ENCODE data around the gene POLD1. TPM values are rescaled to one million over a fixed set of nuclear protein-coding genes. Genes with fewer than 3 reads are reported as not detected.
A peak's percentile ranks its signal among the peaks of the same experiment; 100 is the strongest.

POLD1 gene
- total and polyA plus RNA-seq, 2 of the 13 experiments (the other 11 are each of a cell fraction or from before 2014, with no cell fraction given) = 17.4 to 54.0 TPM

GRCh38 chr19:50465000-50465399 lies 80.9 kb downstream of the POLD1 start (continued):
- TF ChIP-seq, protein P1, sequence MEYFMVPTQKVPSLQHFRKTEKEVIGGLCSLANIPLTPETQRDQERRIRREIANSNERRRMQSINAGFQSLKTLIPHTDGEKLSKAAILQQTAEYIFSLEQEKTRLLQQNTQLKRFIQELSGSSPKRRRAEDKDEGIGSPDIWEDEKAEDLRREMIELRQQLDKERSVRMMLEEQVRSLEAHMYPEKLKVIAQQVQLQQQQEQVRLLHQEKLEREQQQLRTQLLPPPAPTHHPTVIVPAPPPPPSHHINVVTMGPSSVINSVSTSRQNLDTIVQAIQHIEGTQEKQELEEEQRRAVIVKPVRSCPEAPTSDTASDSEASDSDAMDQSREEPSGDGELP (IDR thresholded peaks at IDR 0.05; ENCODE audit: borderline replicate concordance, low read depth) = peak; percentile 15; the same call in 1 of the 2 replicates
- TF ChIP-seq ZFP1 (CRISPR knock-in tag; IDR thresholded peaks at IDR 0.05) = no peak
- TF ChIP-seq MXD1 (CRISPR knock-in tag; IDR thresholded peaks at IDR 0.05) = 0 out of 2 replicates have a peak, but pooled peaks have one; percentile 25
- TF ChIP-seq, protein P2, sequence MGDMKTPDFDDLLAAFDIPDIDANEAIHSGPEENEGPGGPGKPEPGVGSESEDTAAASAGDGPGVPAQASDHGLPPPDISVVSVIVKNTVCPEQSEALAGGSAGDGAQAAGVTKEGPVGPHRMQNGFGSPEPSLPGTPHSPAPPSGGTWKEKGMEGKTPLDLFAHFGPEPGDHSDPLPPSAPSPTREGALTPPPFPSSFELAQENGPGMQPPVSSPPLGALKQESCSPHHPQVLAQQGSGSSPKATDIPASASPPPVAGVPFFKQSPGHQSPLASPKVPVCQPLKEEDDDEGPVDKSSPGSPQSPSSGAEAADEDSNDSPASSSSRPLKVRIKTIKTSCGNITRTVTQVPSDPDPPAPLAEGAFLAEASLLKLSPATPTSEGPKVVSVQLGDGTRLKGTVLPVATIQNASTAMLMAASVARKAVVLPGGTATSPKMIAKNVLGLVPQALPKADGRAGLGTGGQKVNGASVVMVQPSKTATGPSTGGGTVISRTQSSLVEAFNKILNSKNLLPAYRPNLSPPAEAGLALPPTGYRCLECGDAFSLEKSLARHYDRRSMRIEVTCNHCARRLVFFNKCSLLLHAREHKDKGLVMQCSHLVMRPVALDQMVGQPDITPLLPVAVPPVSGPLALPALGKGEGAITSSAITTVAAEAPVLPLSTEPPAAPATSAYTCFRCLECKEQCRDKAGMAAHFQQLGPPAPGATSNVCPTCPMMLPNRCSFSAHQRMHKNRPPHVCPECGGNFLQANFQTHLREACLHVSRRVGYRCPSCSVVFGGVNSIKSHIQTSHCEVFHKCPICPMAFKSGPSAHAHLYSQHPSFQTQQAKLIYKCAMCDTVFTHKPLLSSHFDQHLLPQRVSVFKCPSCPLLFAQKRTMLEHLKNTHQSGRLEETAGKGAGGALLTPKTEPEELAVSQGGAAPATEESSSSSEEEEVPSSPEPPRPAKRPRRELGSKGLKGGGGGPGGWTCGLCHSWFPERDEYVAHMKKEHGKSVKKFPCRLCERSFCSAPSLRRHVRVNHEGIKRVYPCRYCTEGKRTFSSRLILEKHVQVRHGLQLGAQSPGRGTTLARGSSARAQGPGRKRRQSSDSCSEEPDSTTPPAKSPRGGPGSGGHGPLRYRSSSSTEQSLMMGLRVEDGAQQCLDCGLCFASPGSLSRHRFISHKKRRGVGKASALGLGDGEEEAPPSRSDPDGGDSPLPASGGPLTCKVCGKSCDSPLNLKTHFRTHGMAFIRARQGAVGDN (CRISPR knock-in tag; IDR thresholded peaks at IDR 0.05) = peak; percentile 35
- no peak for TF ChIP-seq REPIN1 (CRISPR knock-in tag; IDR thresholded peaks at IDR 0.05; ENCODE audit: borderline replicate concordance, low read depth)
- peak; percentile 41; the same call in 1 of the 2 replicates for TF ChIP-seq ZNF839 (CRISPR knock-in tag; IDR thresholded peaks at IDR 0.05; ENCODE audit: borderline replicate concordance)
- TF ChIP-seq HNF4G (IDR thresholded peaks at IDR 0.05; ENCODE audit: borderline replicate concordance, low read depth, low read length) = peak; percentile 37; the same call in 1 of the 2 replicates
- TF ChIP-seq HNF4G (CRISPR knock-in tag; IDR thresholded peaks at IDR 0.05; ENCODE audit: borderline replicate concordance, low read depth) = no peak
- TF ChIP-seq ZMYM3 (CRISPR knock-in tag; IDR thresholded peaks at IDR 0.05) = peak; percentile 79
- 0 out of 2 replicates have a peak, but pooled peaks have one; percentile 27 for TF ChIP-seq NR2F6 (IDR thresholded peaks at IDR 0.05)
- no peak for TF ChIP-seq NR2F6 (CRISPR knock-in tag; IDR thresholded peaks at IDR 0.05)
- TF ChIP-seq SP140L (CRISPR knock-in tag; IDR thresholded peaks at IDR 0.05; ENCODE audit: borderline replicate concordance) = no peak
- 0 out of 4 replicates have a peak, but pooled peaks of 1 of the 2 experiments have one; percentile 32 for TF ChIP-seq NR2F1 (CRISPR knock-in tag; IDR thresholded peaks at IDR 0.05)
- TF ChIP-seq ZFP91 (CRISPR knock-in tag; IDR thresholded peaks at IDR 0.05; ENCODE audit: borderline replicate concordance) = peak; percentile 3; the same call in 1 of the 2 replicates
- peak; percentile 66 for TF ChIP-seq PRDM15 (CRISPR knock-in tag; IDR thresholded peaks at IDR 0.05)
- TF ChIP-seq, protein P3, sequence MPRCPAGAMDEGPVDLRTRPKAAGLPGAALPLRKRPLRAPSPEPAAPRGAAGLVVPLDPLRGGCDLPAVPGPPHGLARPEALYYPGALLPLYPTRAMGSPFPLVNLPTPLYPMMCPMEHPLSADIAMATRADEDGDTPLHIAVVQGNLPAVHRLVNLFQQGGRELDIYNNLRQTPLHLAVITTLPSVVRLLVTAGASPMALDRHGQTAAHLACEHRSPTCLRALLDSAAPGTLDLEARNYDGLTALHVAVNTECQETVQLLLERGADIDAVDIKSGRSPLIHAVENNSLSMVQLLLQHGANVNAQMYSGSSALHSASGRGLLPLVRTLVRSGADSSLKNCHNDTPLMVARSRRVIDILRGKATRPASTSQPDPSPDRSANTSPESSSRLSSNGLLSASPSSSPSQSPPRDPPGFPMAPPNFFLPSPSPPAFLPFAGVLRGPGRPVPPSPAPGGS (CRISPR knock-in tag; IDR thresholded peaks at IDR 0.05) = no peak

All from HepG2 (cell line).